ENCODE measurements around the gene GTF3C4. TPM values are rescaled to one million over a fixed set of nuclear protein-coding genes. Genes with fewer than 3 reads are reported as not detected.

The GTF3C4 gene
- total RNA-seq, 1 donor from 2014 or later: 26.8 TPM

GRCh38 chr9:132648685-132649084 lies 21.6 kb upstream of the GTF3C4 start:
- no peak overlapping the region for H3K4me3 Mint-ChIP-seq (ENCODE audit: low read depth)
- no peaks in the 10 kb centered on the region for H3K9me3 Mint-ChIP-seq (ENCODE audit: low read depth)
- no peaks in the 10 kb centered on the region for H3K27me3 Mint-ChIP-seq
- peaks cover 4% of the 10 kb centered on the region for H3K4me1 Mint-ChIP-seq (ENCODE audit: low read depth)
- TF ChIP-seq, protein P1, sequence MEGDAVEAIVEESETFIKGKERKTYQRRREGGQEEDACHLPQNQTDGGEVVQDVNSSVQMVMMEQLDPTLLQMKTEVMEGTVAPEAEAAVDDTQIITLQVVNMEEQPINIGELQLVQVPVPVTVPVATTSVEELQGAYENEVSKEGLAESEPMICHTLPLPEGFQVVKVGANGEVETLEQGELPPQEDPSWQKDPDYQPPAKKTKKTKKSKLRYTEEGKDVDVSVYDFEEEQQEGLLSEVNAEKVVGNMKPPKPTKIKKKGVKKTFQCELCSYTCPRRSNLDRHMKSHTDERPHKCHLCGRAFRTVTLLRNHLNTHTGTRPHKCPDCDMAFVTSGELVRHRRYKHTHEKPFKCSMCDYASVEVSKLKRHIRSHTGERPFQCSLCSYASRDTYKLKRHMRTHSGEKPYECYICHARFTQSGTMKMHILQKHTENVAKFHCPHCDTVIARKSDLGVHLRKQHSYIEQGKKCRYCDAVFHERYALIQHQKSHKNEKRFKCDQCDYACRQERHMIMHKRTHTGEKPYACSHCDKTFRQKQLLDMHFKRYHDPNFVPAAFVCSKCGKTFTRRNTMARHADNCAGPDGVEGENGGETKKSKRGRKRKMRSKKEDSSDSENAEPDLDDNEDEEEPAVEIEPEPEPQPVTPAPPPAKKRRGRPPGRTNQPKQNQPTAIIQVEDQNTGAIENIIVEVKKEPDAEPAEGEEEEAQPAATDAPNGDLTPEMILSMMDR (IDR thresholded peaks at IDR 0.05; ENCODE audit: unreplicated experiment): no peak
- H3K36me3 Mint-ChIP-seq (ENCODE audit: insufficient read depth): peaks cover 30% of the 10 kb centered on the region
- H3K27ac Mint-ChIP-seq: no peak overlapping the region
- DNase-seq (ENCODE audit: low spot score, unreplicated experiment): no peak

- TF ChIP-seq, protein P1 (IDR thresholded peaks at IDR 0.05; ENCODE audit: unreplicated experiment): peak; percentile 49
- Mint-ChIP-seq H3K27ac (peak overlapping the region; percentile 15), H3K4me1 (ENCODE audit: low read depth) (peaks cover 1% of the 10 kb centered on the region), H3K36me3 (ENCODE audit: insufficient read depth) (peaks cover 13% of the 10 kb centered on the region), H3K9me3 (ENCODE audit: low read depth) (no peaks in the 10 kb centered on the region), H3K4me3 (ENCODE audit: low read depth) (no peak overlapping the region), H3K27me3 (no peaks in the 10 kb centered on the region)
- DNase-seq (ENCODE audit: low spot score, unreplicated experiment): no peak
Measured at GRCh38 chr9:132651259-132651658, 19.0 kb upstream of the GTF3C4 start.

DNA sequence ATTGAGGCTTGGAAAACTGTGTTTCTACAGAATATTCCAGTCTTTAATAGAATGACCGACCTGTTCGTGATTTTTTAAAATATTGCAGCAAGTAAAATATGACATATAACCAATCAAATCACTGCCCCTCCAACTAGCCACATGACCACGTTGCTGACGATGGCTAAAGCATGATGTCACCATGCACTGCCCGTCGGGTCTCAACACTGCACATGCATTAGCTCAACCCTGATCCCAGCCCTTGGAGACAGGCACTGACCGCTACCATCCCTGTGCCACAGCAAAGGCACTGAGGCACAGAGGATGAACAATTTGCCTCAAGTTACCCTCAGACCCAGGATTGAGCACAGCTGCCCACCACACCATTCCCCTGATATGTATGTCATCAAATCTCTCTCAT lies 14.0 kb upstream of the GTF3C4 start:
- TF ChIP-seq, protein P1 (IDR thresholded peaks at IDR 0.05; ENCODE audit: unreplicated experiment): no peak
- H3K4me3 Mint-ChIP-seq (ENCODE audit: low read depth): no peak overlapping the region
- H3K36me3 Mint-ChIP-seq (ENCODE audit: insufficient read depth): peaks cover 6% of the 10 kb centered on the region
- no peaks in the 10 kb centered on the region for H3K9me3 Mint-ChIP-seq (ENCODE audit: low read depth)
- no peak for DNase-seq (ENCODE audit: low spot score, unreplicated experiment)
- no peaks in the 10 kb centered on the region for H3K27me3 Mint-ChIP-seq
- H3K4me1 Mint-ChIP-seq (ENCODE audit: low read depth): no peaks in the 10 kb centered on the region
- no peak overlapping the region for H3K27ac Mint-ChIP-seq

GRCh38 chr9:132662152-132662945 lies 7.9 kb upstream of the GTF3C4 start:
- Mint-ChIP-seq H3K27me3 (no peaks in the 10 kb centered on the region), H3K27ac (no peak overlapping the region), H3K36me3 (ENCODE audit: insufficient read depth) (peaks cover 7% of the 10 kb centered on the region), H3K4me3 (ENCODE audit: low read depth) (no peak overlapping the region), H3K4me1 (ENCODE audit: low read depth) (no peaks in the 10 kb centered on the region), H3K9me3 (ENCODE audit: low read depth) (no peaks in the 10 kb centered on the region)
- DNase-seq (ENCODE audit: low spot score, unreplicated experiment): no peak
- TF ChIP-seq, protein P1 (IDR thresholded peaks at IDR 0.05; ENCODE audit: unreplicated experiment): no peak

DNA sequence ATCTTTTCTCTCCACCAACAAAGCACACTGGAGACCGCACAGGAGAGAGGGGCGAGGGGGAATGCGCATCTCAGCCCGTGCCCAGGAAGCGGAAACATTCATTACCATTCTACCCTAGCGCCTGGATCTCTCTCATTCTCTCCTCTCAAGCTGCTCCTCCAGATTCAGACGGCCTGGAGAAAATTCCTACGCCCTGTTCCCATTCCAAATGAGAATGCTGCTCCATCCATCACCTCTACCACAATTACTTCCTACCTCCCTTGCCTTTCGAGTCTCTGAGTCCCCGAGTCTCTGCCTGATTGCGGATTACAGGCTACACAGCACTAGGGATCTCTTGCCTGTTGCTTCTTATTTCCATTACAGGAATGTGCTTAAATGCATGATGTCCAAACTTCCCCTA lies 7.1 kb upstream of the GTF3C4 start:
- TF ChIP-seq, protein P1 (IDR thresholded peaks at IDR 0.05; ENCODE audit: unreplicated experiment): no peak
- DNase-seq (ENCODE audit: low spot score, unreplicated experiment): no peak

More for the DNA sequence above, 7.1 kb upstream of the GTF3C4 start:
- H3K4me3 Mint-ChIP-seq (ENCODE audit: low read depth): no peak overlapping the region
- H3K4me1 Mint-ChIP-seq (ENCODE audit: low read depth): peaks cover 3% of the 10 kb centered on the region
- H3K9me3 Mint-ChIP-seq (ENCODE audit: low read depth): no peaks in the 10 kb centered on the region
- no peaks in the 10 kb centered on the region for H3K27me3 Mint-ChIP-seq
- no peak overlapping the region for H3K27ac Mint-ChIP-seq
- H3K36me3 Mint-ChIP-seq (ENCODE audit: insufficient read depth): peaks cover 9% of the 10 kb centered on the region

Data from progenitor cell of endocrine pancreas (in vitro differentiated cells).